WTC11 (cell line): ENCODE results near the gene CHML. TPM values are rescaled to one million over a fixed set of nuclear protein-coding genes. Genes with fewer than 3 reads are reported as not detected.

Experiments used
- ATAC-seq: fragments of 200-7000 bp; cut with Tn5 transposase; 2 replicates; pipeline ENCODE4 v1.10.0; 2021; ENCODE audit warnings: mild to moderate bottlenecking, moderate library complexity
- CTCF ChIA-PET: fragments of 300-600 bp; sonication (Branson Sonifier 250); formaldehyde crosslinking; loops from one replicate; lab custom pipeline; 2021; ENCODE audit warnings: antibody characterized with exemption; lab: Charles Lee
- POLR2A ChIA-PET: fragments of 350-600 bp; sonication (Branson Sonifier 250); formaldehyde crosslinking; loops from one replicate; lab custom pipeline; 2021; ENCODE audit warnings: antibody characterized with exemption; lab: Charles Lee
- DNase-seq: peaks from one replicate; pipeline ENCODE4 v3.0.0; 2021; ENCODE audit warnings: low spot score
- H3K27ac Mint-ChIP-seq: 2 replicates; pipeline ENCODE4 v1.8.0; 2021; ENCODE audit warnings: mixed read lengths
- H3K27me3 Mint-ChIP-seq: 2 replicates; pipeline ENCODE4 v1.8.0; 2021; ENCODE audit warnings: low read depth, mild to moderate bottlenecking, moderate library complexity, mixed read lengths
- H3K36me3 Mint-ChIP-seq: 2 replicates; pipeline ENCODE4 v1.8.0; 2021; ENCODE audit warnings: mixed read lengths
- H3K4me1 Mint-ChIP-seq: 2 replicates; pipeline ENCODE4 v1.8.0; 2022; ENCODE audit warnings: mixed read lengths
- H3K4me3 Mint-ChIP-seq: 2 replicates; pipeline ENCODE4 v1.8.0; 2021; ENCODE audit warnings: mild to moderate bottlenecking, moderate library complexity, mixed read lengths
- H3K9me3 Mint-ChIP-seq: 2 replicates; pipeline ENCODE4 v1.8.0; 2021; ENCODE audit warnings: mixed read lengths
- AR ChIP-seq: fragments of 250-450 bp; sonication (Bioruptor Pico); IDR thresholded peaks from 2 replicates; pipeline ENCODE4 v1.9.0; 2021; ENCODE audit warnings: mild to moderate bottlenecking
- ATF1 ChIP-seq: sonication (generic); formaldehyde crosslinking; IDR thresholded peaks from 2 replicates; pipeline ENCODE4 v1.8.1; 2023; ENCODE audit warnings: mild to moderate bottlenecking, moderate library complexity, missing genetic modification reagents
- CREB1 ChIP-seq: sonication (generic); formaldehyde crosslinking; IDR thresholded peaks from 2 replicates; pipeline ENCODE4 v1.8.0; 2023; ENCODE audit warnings: mild to moderate bottlenecking, missing genetic modification reagents
- CREM ChIP-seq: sonication (generic); formaldehyde crosslinking; IDR thresholded peaks from 2 replicates; pipeline ENCODE4 v1.8.1; 2022; ENCODE audit warnings: mild to moderate bottlenecking, missing genetic modification reagents, moderate library complexity
- EMX1 ChIP-seq: fragments of 250-450 bp; sonication (Bioruptor Pico); IDR thresholded peaks from 2 replicates; pipeline ENCODE4 v1.8.0; 2021; ENCODE audit warnings: mild to moderate bottlenecking
- ESRRA ChIP-seq: sonication (generic); formaldehyde crosslinking; IDR thresholded peaks from 2 replicates; pipeline ENCODE4 v1.8.1; 2022; ENCODE audit warnings: mild to moderate bottlenecking, missing genetic modification reagents, borderline replicate concordance
- GTF2I ChIP-seq: fragments of 250-450 bp; sonication (Bioruptor Pico); conservative IDR thresholded peaks from 2 replicates; pipeline ENCODE4 v1.4.0; 2021; ENCODE audit warnings: mild to moderate bottlenecking
- HMGXB4 ChIP-seq: sonication (generic); formaldehyde crosslinking; IDR thresholded peaks from 2 replicates; pipeline ENCODE4 v1.8.1; 2023; ENCODE audit warnings: mild to moderate bottlenecking, moderate library complexity, missing genetic modification reagents
- MAX ChIP-seq: sonication (generic); formaldehyde crosslinking; IDR thresholded peaks from 2 replicates; pipeline ENCODE4 v1.8.0; 2022; ENCODE audit warnings: mild to moderate bottlenecking, missing genetic modification reagents
- MXD4 ChIP-seq: fragments of 250-450 bp; sonication (Bioruptor Pico); IDR thresholded peaks from 2 replicates; pipeline ENCODE4 v1.8.0; 2021; ENCODE audit warnings: mild to moderate bottlenecking, moderate library complexity, borderline replicate concordance
- NFATC4 ChIP-seq: fragments of 250-450 bp; sonication (Bioruptor Pico); IDR thresholded peaks from 2 replicates; pipeline ENCODE4 v1.9.0; 2021; ENCODE audit warnings: mild to moderate bottlenecking
- RELA ChIP-seq: sonication (generic); formaldehyde crosslinking; IDR thresholded peaks from 2 replicates; pipeline ENCODE4 v1.8.1; 2022; ENCODE audit warnings: missing genetic modification reagents, mild to moderate bottlenecking, borderline replicate concordance
- SMAD4 ChIP-seq: sonication (generic); formaldehyde crosslinking; IDR thresholded peaks from 2 replicates; pipeline ENCODE4 v1.8.0; 2022; ENCODE audit warnings: mild to moderate bottlenecking, missing genetic modification reagents
- SP1 ChIP-seq: sonication (generic); formaldehyde crosslinking; conservative IDR thresholded peaks from 2 replicates; pipeline ENCODE4 v1.8.1; 2022; ENCODE audit warnings: missing genetic modification reagents
- TP53 ChIP-seq: sonication (generic); formaldehyde crosslinking; IDR thresholded peaks from 2 replicates; pipeline ENCODE4 v1.8.1; 2023; ENCODE audit warnings: mild to moderate bottlenecking, missing genetic modification reagents
- ZNF425 ChIP-seq: fragments of 250-450 bp; sonication (Bioruptor Pico); conservative IDR thresholded peaks from 2 replicates; pipeline ENCODE4 v1.9.0; 2021; ENCODE audit warnings: mild to moderate bottlenecking
- ZNF671 ChIP-seq: fragments of 250-450 bp; sonication (Bioruptor Pico); IDR thresholded peaks from 2 replicates; pipeline ENCODE4 v1.8.0; 2021; ENCODE audit warnings: mild to moderate bottlenecking
- total RNA-seq: library from RNA; stranded (reverse); gene quantifications from 3 replicates; pipeline ENCODE4 v1.2.3, GENCODE V29; 2021
- TF ChIP-seq, protein P1 (sequence below): sonication (generic); formaldehyde crosslinking; IDR thresholded peaks from 2 replicates; pipeline ENCODE4 v1.8.1; 2023; ENCODE audit warnings: mild to moderate bottlenecking, missing genetic modification reagents, moderate library complexity
- TF ChIP-seq, protein P2 (sequence below): sonication (generic); formaldehyde crosslinking; IDR thresholded peaks from 2 replicates; pipeline ENCODE4 v1.8.1; 2022; ENCODE audit warnings: mild to moderate bottlenecking, missing genetic modification reagents, moderate library complexity, borderline replicate concordance
- TF ChIP-seq, protein P3 (sequence below): sonication (generic); formaldehyde crosslinking; IDR thresholded peaks from 2 replicates; pipeline ENCODE4 v1.8.1; 2022; ENCODE audit warnings: low read depth, missing genetic modification reagents, borderline replicate concordance

CHML gene
- total RNA-seq, 1 experiment from 2014 or later: 53.5 TPM

DNA sequence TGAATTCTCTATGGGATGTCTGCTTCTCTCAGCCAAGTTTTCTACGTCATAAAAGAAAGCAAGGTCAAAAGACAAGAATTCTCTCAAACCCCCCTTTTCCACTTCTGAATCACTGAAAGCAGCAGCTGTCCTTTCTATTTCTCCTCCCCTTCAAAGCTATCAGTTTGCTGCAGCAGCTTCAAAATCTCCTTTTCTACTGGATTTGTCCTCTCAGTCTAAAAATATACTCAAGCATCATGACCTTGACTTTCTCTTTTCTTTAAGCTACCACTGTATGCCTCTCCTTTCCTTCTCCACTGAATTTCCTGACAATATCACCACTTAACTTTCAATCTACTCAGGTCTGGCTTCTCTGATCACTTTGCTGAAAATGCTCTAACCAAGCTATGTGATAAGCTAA lies 13.8 kb upstream of the CHML start:
- TF ChIP-seq SP1 (CRISPR knock-in tag) (no peak), MXD4 (CRISPR knock-in tag) (no peak), CREB1 (no peak), ZNF671 (no peak), GTF2I (CRISPR knock-in tag) (no peak), NFATC4 (no peak), EMX1 (CRISPR knock-in tag) (no peak), RELA (CRISPR knock-in tag) (no peak), HMGXB4 (CRISPR knock-in tag) (no peak)
- TF ChIP-seq, protein P1, sequence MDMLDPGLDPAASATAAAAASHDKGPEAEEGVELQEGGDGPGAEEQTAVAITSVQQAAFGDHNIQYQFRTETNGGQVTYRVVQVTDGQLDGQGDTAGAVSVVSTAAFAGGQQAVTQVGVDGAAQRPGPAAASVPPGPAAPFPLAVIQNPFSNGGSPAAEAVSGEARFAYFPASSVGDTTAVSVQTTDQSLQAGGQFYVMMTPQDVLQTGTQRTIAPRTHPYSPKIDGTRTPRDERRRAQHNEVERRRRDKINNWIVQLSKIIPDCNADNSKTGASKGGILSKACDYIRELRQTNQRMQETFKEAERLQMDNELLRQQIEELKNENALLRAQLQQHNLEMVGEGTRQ (CRISPR knock-in tag): no peak
- TF ChIP-seq, all 79 proteins: peak for 0
- Mint-ChIP-seq H3K9me3 (no peaks in the 10 kb centered on the region), H3K36me3 (no peaks in the 10 kb centered on the region), H3K27me3 (no peaks in the 10 kb centered on the region), H3K4me3 (no peak overlapping the region), H3K4me1 (peaks cover 9% of the 10 kb centered on the region), H3K27ac (no peak overlapping the region)
- ChIA-PET CTCF (no interaction called here), POLR2A (interaction anchor here (0.8 kb wide), 1 partner anchor 8 kb away, joined by 3 read pairs; no protein-coding TSS in a partner anchor)
- DNase-seq: no peak
- ATAC-seq: no peak

DNA sequence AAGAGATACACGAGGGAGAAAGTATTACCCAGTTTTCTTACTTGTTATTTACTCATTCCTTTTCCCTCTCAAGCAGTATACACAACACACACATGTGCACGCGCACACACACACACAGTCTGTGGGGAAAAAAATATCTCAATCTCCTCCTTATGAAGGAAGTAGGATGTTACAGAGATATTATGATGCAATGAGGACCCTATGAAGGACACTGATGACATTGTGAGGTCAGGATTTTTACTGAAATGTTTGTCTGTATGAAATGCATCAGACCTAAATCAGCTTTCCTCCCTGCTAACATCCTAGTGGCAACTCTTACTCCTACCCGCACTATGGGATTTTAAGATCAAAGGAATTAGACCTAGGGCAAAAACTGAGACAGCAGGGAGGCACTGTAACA lies 11.8 kb upstream of the CHML start, which contains the start of gene WDR64:
Gene WDR64 (plus strand): TSS at position 270 of the 400 bp plus-strand sequence. CDS start 204 bp downstream, outside the sequence.
- no peak for TF ChIP-seq CREB1
- no peaks in the 10 kb centered on the region for H3K36me3 Mint-ChIP-seq
- peaks cover 9% of the 10 kb centered on the region for H3K4me1 Mint-ChIP-seq
- H3K4me3 Mint-ChIP-seq: no peak within 1 kb of the TSS
- H3K9me3 Mint-ChIP-seq: no peaks in the 10 kb centered on the region
- no peak within 1 kb of the TSS for H3K27ac Mint-ChIP-seq
- CTCF ChIA-PET: no interaction called here
- POLR2A ChIA-PET: no interaction called here
- no peak for ATAC-seq
- H3K27me3 Mint-ChIP-seq: no peaks in the 10 kb centered on the region
- no peak for DNase-seq

DNA sequence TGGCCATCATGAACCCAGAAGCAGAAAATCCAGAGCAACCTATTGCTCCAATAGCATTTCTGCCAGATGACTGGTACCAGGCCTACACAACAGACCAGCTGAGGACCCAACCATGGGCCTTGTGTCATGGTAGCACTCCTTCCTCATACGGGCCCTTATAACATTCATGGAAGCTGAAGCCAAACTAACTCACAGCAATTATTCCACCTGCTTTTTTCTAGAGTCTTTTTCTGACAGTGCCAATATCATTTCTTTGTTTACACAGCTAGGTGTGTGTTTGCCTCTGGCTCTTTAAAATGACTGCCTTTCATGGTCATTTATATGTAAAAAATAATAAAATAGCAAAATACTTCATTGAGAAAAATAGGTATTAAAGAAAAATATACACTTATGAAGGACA lies 8.0 kb upstream of the CHML start:
- H3K4me1 Mint-ChIP-seq: peaks cover 19% of the 10 kb centered on the region
- no peak for ATAC-seq
- ChIA-PET POLR2A (no interaction called here), CTCF (no interaction called here)
- no peaks in the 10 kb centered on the region for H3K27me3 Mint-ChIP-seq
- no peak for DNase-seq
- no peak overlapping the region for H3K27ac Mint-ChIP-seq
- H3K36me3 Mint-ChIP-seq: peaks cover 1% of the 10 kb centered on the region; the same call in 1 of the 2 replicates
- H3K4me3 Mint-ChIP-seq: no peak overlapping the region
- peaks cover 3% of the 10 kb centered on the region; the same call in 1 of the 2 replicates for H3K9me3 Mint-ChIP-seq
- no peak for TF ChIP-seq ZNF425 (CRISPR knock-in tag)
- TF ChIP-seq MAX (CRISPR knock-in tag): no peak
- no peak for TF ChIP-seq ATF1 (CRISPR knock-in tag)
- no peak for TF ChIP-seq CREB1
- no peak for TF ChIP-seq AR (CRISPR knock-in tag)
- TF ChIP-seq CREM (CRISPR knock-in tag): no peak
- no peak for TF ChIP-seq TP53
- no peak for TF ChIP-seq ESRRA (CRISPR knock-in tag)
- TF ChIP-seq, protein P2, sequence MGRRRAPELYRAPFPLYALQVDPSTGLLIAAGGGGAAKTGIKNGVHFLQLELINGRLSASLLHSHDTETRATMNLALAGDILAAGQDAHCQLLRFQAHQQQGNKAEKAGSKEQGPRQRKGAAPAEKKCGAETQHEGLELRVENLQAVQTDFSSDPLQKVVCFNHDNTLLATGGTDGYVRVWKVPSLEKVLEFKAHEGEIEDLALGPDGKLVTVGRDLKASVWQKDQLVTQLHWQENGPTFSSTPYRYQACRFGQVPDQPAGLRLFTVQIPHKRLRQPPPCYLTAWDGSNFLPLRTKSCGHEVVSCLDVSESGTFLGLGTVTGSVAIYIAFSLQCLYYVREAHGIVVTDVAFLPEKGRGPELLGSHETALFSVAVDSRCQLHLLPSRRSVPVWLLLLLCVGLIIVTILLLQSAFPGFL: no peak
- TF ChIP-seq SMAD4 (CRISPR knock-in tag): no peak
- TF ChIP-seq, protein P3, sequence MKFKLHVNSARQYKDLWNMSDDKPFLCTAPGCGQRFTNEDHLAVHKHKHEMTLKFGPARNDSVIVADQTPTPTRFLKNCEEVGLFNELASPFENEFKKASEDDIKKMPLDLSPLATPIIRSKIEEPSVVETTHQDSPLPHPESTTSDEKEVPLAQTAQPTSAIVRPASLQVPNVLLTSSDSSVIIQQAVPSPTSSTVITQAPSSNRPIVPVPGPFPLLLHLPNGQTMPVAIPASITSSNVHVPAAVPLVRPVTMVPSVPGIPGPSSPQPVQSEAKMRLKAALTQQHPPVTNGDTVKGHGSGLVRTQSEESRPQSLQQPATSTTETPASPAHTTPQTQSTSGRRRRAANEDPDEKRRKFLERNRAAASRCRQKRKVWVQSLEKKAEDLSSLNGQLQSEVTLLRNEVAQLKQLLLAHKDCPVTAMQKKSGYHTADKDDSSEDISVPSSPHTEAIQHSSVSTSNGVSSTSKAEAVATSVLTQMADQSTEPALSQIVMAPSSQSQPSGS (CRISPR knock-in tag): no peak
